HG02973 (cell line): ENCODE measurements around the gene IL18RAP.

Experiments used
- ATAC-seq: cut with Tn5 transposase; IDR thresholded peaks from one replicate; pipeline ENCODE4 v1.9.1; 2021; ENCODE audit warnings: moderate library complexity; ENCODE audit not compliant: unreplicated experiment

The IL18RAP gene

DNA sequence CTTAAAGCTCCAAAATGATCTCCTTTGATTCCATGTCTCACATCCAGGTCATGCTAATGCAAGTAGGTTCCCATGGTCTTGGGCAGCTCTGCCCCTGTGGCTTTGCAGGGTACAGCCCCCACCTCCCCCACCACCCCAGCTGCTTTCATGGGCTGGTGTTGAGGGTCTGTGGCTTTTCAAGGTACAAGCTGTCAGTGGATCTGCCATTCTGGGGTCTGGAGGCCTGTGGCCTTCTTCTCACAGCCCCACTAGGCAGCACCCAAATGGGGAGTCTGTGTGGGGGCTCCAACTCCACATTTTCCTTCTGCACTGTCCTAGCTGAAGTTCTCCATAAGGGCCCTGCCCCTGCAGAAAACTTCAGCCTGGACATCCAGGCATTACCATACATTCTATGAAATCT, 69.0 kb downstream of the IL18RAP start:
- no peak for ATAC-seq

DNA sequence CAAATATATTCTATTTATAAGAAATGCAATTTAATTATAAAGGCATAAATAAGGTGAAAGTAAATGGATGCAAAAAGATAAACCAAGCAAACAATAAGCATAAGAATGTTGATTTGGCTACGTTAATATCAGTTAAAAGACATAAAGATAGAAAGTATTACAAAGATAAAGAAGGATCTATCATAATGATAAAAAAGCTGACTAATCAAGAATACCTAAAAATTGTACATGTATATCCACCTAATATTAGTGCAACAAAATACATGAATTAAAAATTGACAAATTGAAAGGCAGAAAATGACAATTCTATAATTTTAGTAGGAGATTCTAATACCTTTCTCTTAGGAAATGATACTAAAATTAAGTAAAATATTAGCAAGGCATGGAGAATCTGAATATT, 71.6 kb downstream of the IL18RAP start:
- ATAC-seq: no peak

DNA sequence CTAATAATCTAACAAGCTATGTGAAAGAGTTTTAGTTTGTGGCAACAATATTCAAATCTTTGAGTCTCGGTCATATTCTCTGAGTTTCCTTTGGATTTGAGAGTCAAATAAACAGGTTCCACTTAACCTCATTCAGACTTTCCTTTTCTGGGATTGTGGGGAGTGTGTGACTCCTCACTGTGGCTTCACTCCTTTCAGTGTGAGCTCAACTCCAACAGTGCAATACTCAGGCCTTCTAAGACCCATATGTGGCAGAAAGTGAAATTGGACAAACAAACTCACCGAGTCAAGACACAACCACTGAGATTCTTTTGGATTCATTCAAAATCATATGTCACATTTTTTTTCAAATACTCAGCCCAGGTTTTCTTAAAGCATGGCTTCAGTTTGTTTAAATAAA, 75.5 kb downstream of the IL18RAP start:
- ATAC-seq: no peak

DNA sequence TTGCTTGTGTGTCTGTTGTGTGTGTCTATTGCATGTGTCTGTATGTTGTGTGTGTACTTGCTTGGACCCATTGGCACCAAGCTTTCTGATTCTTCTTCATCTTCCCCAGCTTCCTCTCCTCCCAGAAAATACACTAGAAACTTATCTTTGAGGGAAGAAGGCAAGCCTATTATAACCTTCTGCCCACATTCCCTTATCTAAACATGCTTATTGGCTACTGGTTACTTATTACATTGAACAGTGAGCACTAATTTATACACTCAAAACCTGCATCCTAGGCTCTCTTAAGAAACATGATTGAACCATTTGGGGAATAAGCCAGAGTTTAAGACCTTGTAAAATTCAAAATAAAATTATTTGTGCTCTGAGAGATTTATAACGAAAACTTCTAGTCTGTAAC, 76.6 kb downstream of the IL18RAP start:
- ATAC-seq: no peak
